Putamen (tissue), 1 donor: ENCODE measurements around the gene PLEKHN1.
"Not testable (repeated sequence)": the region's sequence is repeated elsewhere in the genome, so short reads cannot be mapped to it uniquely, and the experiment has no call there.

Experiments used
- DNase-seq: peaks from one replicate; pipeline ENCODE4 v3.0.0-alpha.2; 2016; ENCODE audit warnings: low spot score

Gene PLEKHN1

GRCh38 chr1:995665-996633 is 29.7 kb downstream of the PLEKHN1 start:
- DNase-seq: no peak

GRCh38 chr1:996851-997712 is 30.8 kb downstream of the PLEKHN1 start:
- no peak for DNase-seq

- no peak for DNase-seq
Observed at GRCh38 chr1:997713-997992, 31.4 kb downstream of the PLEKHN1 start.

- DNase-seq: no peak
Observed at GRCh38 chr1:997993-998744, 31.9 kb downstream of the PLEKHN1 start.

GRCh38 chr1:998745-998994 is 32.4 kb downstream of the PLEKHN1 start:
- no peak for DNase-seq

- DNase-seq: no peak
Observed at GRCh38 chr1:998995-999724, 32.9 kb downstream of the PLEKHN1 start.

- DNase-seq: peak; percentile 87
Observed at GRCh38 chr1:999725-1000356, 33.6 kb downstream of the PLEKHN1 start, which contains the start of gene HES4. Gene HES4, minus strand, starts transcription at chr1:1000097. Its CDS starts 124 bp downstream, at chr1:999973.

- DNase-seq: peak; percentile 52
Observed at GRCh38 chr1:1000357-1001056, 34.2 kb downstream of the PLEKHN1 start.

- DNase-seq: no peak
Observed at GRCh38 chr1:1001057-1001783, 34.9 kb downstream of the PLEKHN1 start.

GRCh38 chr1:1003618-1004419 is 37.5 kb downstream of the PLEKHN1 start:
- no peak for DNase-seq

GRCh38 chr1:1004420-1004779 is 38.1 kb downstream of the PLEKHN1 start:
- no peak for DNase-seq

GRCh38 chr1:1004780-1005697 is 38.8 kb downstream of the PLEKHN1 start:
- DNase-seq: no peak

GRCh38 chr1:1005774-1006304 is 39.6 kb downstream of the PLEKHN1 start:
- no peak for DNase-seq

- no peak for DNase-seq
Observed at GRCh38 chr1:1006305-1007159, 40.2 kb downstream of the PLEKHN1 start.

GRCh38 chr1:1010131-1010530 is 43.8 kb downstream of the PLEKHN1 start:
- not testable (repeated sequence) for DNase-seq

- no peak for DNase-seq
Observed at GRCh38 chr1:1011396-1011949, 45.2 kb downstream of the PLEKHN1 start.

- DNase-seq: not testable (repeated sequence)
Observed at GRCh38 chr1:1012736-1013104, 46.4 kb downstream of the PLEKHN1 start.
